Measurements from ENCODE around the gene MSANTD1.

MSANTD1 gene

GRCh38 chr4:3303923-3304710, 55.2 kb downstream of the MSANTD1 start:
- no peak for DNase-seq (ENCODE audit: low read depth)

GRCh38 chr4:3304831-3305609, 56.1 kb downstream of the MSANTD1 start:
- no peak for DNase-seq (ENCODE audit: low read depth)

- no peak for DNase-seq (ENCODE audit: low read depth)
These were observed 56.8 kb downstream of the MSANTD1 start for GRCh38 chr4:3305610-3306371.
